RPMI7951 (cell line): ENCODE results near the gene CUEDC1. TPM values are rescaled to one million over a fixed set of nuclear protein-coding genes. Genes with fewer than 3 reads are reported as not detected.
A peak's percentile ranks its signal among the peaks of the same experiment; 100 is the strongest.

ENCODE experiments used
- DNase-seq: peaks from one replicate; pipeline ENCODE4 v3.0.0-alpha.2; 2012; ENCODE audit warnings: low read depth
- total RNA-seq: library from RNA; depleted of rRNA; stranded (reverse); fragments of >200 nt; shearing (Covaris generic); gene quantifications from 2 replicates; pipeline ENCODE4 v1.2.3, GENCODE V29; 2014

CUEDC1 gene
- total RNA-seq, 1 experiment from 2014 or later, result 6.6 TPM

GRCh38 chr17:57957120-57957850 is 2.1 kb upstream of the CUEDC1 start:
- no peak for DNase-seq

DNA sequence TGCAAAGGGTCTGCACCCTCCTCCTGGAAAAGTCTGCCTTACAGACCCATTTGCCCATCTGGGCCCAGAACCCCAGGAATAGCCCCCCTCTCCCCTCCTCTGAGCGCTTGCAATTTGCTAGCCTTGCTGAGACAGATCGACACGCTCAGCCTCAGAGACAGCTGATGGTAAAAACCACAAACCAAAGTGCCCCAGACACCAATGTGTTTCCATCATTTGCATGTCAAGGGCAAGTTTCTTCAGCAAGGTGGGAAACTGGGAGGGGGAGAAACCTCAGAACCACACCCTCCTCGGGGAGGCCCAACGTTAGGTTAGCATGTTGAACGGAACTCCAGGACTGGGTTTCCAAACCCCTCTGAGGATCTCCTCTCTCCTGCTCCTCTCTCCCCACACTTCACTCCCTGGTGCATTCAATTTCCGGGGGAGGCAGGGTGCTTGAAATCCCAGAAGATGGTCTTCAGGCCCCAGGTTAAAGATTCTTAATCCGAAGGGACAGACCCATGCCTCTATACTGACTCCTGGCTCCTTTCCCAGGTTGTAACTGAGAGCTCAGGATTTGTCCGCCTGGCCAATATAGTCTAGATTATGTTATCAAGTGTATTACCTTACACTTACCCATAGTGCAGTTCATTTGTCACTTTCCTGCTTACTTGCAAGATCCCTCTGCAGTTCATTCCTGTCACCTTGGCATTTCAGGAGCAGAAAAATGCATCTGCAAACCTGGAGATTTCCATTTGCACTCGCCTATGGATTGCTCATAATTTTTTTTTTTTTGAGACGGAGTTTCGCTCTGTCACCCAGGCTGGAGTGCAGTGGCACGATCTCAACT is 1.3 kb upstream of the CUEDC1 start:
- no peak for DNase-seq

DNA sequence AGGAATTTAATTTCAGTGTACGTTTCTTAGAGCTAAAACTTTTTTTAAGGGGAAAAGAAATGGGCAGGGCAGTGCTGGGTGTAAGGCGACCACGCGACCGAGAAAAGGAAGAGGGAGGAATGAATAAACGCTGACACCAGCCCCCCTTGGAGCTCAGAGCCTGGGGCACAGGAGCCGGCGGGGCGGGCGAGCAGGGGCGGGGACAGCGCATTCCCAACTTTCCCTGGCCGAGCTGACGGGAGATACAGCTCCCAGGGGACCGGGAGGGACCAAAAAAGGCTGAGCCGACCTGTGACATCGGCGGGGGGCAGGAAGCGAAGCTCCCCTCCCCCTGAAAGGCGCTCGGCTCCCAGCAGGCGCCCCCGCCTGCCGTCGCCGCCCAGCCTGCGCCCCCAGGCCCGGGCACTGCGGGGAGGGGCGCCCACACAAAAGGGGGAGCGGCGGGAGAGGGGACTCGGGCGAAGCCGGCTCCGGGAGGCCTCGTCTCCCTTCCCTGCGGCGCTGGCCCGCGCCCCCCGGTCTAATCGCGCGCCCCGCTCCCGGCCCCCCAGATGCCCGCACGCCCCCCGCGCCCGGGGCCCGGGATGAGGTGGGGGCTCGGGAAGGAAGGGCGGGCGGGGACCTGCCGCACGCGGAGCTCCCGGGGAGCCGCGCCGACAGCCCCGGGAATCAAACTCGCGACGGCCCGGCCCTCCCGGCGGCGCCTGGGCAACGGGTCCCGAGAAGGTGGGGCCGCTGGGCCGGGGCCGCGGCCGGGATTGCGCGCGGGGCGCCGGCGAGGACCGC is 622 bp downstream of the CUEDC1 start:
- peak; percentile 81 for DNase-seq

DNA sequence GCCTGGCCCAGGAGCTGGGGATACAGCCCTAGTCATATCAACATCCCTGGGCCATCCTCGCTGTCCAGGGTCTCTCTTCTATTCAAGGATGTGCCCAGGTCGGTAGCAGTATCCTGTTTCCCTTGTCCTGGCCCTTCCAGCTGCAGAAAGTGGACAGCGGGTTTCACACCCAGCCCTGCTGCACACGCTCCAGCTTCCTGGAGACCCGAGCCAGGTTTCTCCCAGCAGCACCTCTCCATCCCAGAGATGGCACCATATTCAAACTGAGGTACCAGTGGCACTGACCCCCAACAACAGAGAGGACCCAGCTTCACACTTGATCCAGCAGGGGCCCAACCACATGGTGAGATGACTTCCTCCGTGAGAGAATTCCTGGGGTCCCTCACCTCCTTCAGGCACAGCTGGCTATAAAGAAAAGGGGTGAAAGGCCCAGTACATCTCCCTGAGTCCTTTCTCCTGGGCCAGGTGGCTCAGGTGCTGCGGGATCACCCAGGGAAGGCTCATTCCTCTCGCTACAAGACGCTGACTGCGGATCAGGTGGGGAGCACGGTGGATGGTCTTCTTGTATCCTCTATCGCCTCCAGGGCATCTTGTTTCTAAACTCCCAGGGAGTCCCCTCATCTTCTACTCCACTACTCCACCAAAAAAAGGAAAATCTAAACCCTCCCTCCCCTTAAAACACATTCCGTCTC is 1.4 kb downstream of the CUEDC1 start:
- no peak for DNase-seq

DNA sequence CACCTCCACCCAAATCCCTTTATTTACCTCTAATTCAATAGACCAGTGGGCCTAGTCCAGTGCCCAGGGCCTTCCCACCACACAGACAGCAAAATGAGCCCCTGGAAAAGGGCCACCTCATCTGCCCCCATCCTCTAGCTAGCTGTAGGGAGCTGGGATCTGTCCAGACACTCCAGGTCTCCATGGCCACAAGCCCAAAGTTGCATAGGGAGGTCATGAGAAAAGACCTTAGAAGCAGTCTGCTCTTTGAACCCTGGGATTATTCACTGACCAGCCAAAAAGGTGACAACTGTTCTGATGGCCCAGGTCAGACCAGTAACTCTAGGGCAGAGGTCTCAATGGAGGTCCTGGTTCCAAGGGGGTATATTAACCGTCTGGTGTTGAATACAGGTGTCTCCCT is 2.0 kb downstream of the CUEDC1 start:
- DNase-seq, result no peak

DNA sequence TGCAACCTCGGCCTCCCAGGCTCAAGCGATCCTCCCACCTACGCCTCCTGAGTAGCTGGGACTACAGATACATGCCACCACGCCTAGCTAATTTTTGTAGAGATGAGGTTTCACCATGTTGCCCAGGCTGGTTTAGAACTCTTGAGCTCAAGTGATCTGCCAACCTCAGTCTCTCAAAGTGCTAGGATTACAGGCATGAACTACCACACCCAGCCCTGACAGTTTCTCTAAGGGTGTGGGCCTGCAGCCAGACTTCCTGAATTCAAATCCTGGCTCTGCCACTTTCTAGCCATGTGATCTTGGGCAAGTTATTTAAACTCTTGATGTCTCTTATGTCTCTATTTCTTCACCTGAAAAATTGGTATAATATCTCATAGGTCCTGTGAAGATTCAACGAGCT is 5.6 kb downstream of the CUEDC1 start:
- no peak for DNase-seq

- DNase-seq, result peak; percentile 99
Measured at GRCh38 chr17:57948555-57949420, 6.4 kb downstream of the CUEDC1 start.

GRCh38 chr17:57948169-57948554 is 7.0 kb downstream of the CUEDC1 start:
- DNase-seq, result no peak

DNA sequence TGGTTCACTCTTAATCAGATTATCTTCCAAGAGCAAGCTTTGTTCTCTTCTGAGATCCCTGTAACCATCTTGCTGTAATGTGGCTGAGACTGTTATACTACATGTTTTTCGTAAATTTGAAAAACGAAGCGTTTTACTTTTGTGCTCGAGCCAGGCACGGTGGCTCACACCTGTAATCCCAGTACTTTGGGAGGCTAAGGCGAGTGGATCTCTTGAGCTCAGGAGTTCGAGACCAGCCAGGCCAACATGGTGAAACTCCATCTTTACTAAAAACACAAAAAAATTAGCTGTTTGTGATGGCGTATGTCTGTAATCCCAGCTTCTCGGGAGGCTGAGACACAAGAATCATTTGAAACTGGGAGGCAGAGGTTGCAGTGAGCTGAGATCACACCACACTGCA is 7.8 kb downstream of the CUEDC1 start:
- no peak for DNase-seq

- peak; percentile 89 for DNase-seq
Measured at GRCh38 chr17:57946798-57947358, 8.3 kb downstream of the CUEDC1 start.

- peak; percentile 38 for DNase-seq
Measured at GRCh38 chr17:57945996-57946797, 9.0 kb downstream of the CUEDC1 start.

- DNase-seq, result peak; percentile 37
Measured at GRCh38 chr17:57944908-57945307, 10.3 kb downstream of the CUEDC1 start.

GRCh38 chr17:57943645-57944044 is 11.6 kb downstream of the CUEDC1 start:
- no peak for DNase-seq

DNA sequence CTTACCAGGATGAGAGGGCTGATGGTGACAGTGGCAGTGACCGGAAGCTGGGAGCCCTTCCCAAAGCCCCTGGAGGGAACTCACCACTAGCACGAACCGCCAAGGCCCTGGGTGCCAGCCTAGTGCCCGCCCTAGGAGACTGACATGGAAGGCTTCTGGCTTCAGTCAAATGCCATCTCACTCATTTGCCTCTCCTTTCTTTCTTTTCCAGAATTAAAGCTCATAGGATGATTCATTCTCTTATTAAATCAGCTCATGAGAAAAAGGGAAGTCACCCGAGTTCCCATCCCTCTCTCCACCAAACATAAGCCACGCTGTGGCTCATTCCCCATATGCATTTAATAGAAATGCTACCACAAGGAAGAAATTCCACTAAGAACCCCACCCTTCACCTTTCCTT is 12.1 kb downstream of the CUEDC1 start:
- peak; percentile 75 for DNase-seq

DNA sequence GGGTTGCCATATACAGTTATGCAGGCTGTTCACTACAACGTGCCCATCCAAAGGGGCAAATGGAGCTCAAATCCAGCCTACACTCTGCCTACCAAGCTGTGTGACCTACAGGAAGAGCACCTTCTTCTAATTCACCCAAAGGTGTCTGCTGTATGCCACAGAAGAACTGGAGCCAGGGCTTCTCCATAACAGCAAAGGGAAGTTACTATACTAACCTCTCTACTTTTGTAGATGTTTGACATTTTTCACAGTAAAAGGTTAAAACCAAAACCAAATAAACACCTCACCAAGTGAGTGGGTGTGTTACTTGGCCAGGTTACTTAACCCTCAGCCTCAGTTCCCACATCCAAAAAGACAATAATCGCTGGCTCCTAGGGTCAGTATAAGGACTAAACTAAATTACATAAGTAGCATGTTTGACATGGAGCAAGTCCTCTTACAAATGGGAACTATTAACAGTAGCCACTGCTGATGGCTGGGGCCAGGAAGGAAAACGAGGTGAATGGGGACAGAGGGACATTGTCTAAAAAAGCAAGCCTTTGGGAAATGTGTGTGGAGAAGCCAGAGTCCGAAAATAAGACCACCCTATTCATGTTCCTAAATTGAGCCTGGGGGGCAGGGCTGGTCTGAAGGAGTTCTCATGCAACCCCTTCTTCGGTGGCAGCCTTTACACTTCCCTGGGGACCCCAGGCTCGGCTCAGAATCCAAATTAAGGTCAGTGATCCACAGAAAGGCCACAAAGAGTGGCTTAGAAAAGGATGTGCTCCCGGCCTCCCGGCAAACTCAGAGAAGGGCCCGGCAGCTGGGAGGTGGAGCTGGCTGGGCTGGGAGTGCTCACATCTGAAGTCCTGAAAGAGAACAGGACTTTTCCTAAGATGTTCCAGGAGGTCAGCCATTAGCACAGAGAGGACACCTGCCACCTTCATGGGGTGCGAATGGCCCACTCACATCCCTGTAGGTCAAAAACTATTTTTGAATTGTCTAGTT is 13.5 kb downstream of the CUEDC1 start:
- DNase-seq, result peak; percentile 43

GRCh38 chr17:57940653-57941329 is 14.4 kb downstream of the CUEDC1 start:
- DNase-seq, result peak; percentile 37

GRCh38 chr17:57940231-57940630 is 15.0 kb downstream of the CUEDC1 start:
- no peak for DNase-seq

DNA sequence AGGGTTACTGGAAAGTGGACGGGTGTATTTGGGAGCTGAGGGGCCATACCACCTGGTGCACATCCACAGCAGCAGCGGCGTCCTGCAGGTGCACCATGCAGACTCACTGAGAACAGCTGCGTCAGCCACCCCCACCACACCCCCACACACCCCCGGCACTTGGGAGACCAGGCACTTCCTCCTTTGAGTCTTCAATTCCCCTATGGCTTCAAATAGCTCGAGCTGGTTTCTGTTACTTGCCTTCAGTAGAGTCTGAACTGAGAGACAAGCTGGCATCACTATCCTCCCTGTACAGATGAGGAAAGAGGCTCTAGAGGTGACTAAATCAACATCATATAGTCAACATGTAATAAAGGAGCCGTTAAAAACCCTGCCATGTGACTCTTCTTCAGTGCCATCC is 15.4 kb downstream of the CUEDC1 start:
- DNase-seq, result no peak
